Peyer's patch (tissue), 4 donors: ENCODE data around the gene EIF4B.

Experiments used
- POLR2A ChIP-seq, 2 donors: fragments of 450-650 bp; IDR thresholded peaks; one replicate each; pipeline ENCODE4 v1.5.1; 2017; ENCODE audit warnings: antibody characterized with exemption in 2 of 2, mild to moderate bottlenecking in 2 of 2, moderate library complexity in 2 of 2
- TF ChIP-seq, protein P1 (sequence below), 6 experiments: fragments of 450-650 bp in 4 of 6; fragments of 200-600 bp in 2 of 6; sonication (generic) in 1 of 6; IDR thresholded peaks; one replicate each; pipeline ENCODE4 v1.5.1; 2017 to 2019; ENCODE audit warnings: antibody characterized with exemption in 6 of 6, mild to moderate bottlenecking in 3 of 6, moderate library complexity in 1 of 6

DNA sequence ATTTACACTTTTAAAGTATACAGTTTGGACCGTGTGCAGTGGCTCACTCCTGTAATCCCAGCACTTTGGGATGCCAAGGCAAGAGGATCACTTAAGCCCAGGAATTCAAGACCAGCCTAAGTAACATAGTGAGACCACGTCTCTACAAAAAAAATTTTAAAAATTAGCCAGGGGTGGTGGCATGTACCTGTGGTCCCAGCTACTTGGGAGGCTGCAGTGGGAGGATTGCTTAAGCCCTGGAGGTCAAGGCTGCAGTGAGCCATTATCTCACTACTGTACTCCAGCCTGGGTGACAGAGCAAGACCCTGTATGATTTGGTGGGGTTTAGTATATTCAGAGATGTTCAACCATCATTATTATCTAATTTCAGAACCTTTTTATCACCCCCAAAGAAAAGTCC, 4.7 kb downstream of the EIF4B start:
- TF ChIP-seq, protein P1, sequence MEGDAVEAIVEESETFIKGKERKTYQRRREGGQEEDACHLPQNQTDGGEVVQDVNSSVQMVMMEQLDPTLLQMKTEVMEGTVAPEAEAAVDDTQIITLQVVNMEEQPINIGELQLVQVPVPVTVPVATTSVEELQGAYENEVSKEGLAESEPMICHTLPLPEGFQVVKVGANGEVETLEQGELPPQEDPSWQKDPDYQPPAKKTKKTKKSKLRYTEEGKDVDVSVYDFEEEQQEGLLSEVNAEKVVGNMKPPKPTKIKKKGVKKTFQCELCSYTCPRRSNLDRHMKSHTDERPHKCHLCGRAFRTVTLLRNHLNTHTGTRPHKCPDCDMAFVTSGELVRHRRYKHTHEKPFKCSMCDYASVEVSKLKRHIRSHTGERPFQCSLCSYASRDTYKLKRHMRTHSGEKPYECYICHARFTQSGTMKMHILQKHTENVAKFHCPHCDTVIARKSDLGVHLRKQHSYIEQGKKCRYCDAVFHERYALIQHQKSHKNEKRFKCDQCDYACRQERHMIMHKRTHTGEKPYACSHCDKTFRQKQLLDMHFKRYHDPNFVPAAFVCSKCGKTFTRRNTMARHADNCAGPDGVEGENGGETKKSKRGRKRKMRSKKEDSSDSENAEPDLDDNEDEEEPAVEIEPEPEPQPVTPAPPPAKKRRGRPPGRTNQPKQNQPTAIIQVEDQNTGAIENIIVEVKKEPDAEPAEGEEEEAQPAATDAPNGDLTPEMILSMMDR (IDR thresholded peaks at IDR 0.05): no peak
- TF ChIP-seq POLR2A (IDR thresholded peaks at IDR 0.05): no peak
